AG09319 (cell line): Measurements from ENCODE around the gene SUSD3.

Experiments
- DNase-seq: peaks from one replicate; pipeline ENCODE4 v3.0.0-alpha.2; 2010; ENCODE audit warnings: low read depth; ENCODE audit errors: extremely low read depth
- TF ChIP-seq, protein P1 (sequence below): IDR thresholded peaks from 2 replicates; pipeline ENCODE4 v1.5.1; 2011; ENCODE audit warnings: low read depth, mild to moderate bottlenecking, inconsistent platforms, low read length, moderate library complexity

The SUSD3 gene

DNA sequence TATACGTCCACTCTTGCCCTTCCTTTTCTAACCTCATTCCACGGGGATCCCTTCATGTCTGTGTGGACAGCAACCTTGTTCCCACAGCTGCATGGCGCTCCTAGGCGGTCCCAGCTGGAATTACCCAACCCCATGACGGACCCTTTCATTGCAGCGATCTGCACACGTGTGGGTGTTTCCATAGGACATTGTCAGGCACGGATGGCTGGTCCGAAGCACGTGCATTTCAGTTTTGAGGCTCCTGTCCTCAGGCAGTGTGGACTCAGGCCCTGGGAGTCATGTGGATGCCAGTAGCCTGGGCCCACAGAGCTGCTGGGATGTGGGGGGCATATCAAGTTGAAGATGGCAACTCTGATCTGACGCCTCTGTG is 52.5 kb downstream of the SUSD3 start:
- no peak for DNase-seq
- TF ChIP-seq, protein P1, sequence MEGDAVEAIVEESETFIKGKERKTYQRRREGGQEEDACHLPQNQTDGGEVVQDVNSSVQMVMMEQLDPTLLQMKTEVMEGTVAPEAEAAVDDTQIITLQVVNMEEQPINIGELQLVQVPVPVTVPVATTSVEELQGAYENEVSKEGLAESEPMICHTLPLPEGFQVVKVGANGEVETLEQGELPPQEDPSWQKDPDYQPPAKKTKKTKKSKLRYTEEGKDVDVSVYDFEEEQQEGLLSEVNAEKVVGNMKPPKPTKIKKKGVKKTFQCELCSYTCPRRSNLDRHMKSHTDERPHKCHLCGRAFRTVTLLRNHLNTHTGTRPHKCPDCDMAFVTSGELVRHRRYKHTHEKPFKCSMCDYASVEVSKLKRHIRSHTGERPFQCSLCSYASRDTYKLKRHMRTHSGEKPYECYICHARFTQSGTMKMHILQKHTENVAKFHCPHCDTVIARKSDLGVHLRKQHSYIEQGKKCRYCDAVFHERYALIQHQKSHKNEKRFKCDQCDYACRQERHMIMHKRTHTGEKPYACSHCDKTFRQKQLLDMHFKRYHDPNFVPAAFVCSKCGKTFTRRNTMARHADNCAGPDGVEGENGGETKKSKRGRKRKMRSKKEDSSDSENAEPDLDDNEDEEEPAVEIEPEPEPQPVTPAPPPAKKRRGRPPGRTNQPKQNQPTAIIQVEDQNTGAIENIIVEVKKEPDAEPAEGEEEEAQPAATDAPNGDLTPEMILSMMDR = no peak

DNA sequence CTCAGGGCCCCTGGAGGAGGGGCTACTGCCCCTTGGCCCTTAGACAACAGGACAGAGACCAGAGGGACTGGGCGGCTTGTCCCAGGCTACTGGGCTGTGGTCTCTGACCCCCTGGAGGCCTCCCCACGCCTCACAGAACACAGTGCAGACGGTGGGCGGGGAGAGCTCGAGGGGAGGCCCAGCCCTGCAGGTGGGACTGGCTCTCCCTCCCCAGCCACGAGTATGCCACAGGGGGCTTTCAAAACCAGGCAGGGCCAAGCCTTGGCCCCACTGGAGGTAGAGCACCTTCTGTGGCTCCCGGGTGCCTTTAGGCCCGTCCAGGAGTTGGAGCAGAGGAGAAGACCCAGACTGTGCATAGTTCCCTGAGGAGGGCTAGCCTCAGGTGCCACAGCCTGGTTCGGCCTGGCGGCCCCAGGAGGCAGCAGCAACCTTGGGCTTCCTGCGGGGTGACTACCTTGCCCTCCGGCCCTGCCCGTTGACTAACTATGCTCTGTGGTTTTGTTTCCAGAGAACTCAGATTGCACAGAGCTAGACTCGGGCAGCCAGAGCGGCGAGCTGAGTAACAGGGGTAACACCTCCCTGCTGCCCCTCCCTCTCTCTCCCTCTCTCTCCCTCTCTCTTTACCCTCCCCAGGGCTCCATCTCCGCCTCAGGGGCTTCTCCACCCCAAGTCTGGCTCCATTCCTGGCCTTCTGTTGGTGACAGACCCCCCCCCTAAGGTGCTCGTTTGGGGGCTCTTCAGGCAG is 53.0 kb downstream of the SUSD3 start:
- TF ChIP-seq, protein P1 = no peak
- no peak for DNase-seq

DNA sequence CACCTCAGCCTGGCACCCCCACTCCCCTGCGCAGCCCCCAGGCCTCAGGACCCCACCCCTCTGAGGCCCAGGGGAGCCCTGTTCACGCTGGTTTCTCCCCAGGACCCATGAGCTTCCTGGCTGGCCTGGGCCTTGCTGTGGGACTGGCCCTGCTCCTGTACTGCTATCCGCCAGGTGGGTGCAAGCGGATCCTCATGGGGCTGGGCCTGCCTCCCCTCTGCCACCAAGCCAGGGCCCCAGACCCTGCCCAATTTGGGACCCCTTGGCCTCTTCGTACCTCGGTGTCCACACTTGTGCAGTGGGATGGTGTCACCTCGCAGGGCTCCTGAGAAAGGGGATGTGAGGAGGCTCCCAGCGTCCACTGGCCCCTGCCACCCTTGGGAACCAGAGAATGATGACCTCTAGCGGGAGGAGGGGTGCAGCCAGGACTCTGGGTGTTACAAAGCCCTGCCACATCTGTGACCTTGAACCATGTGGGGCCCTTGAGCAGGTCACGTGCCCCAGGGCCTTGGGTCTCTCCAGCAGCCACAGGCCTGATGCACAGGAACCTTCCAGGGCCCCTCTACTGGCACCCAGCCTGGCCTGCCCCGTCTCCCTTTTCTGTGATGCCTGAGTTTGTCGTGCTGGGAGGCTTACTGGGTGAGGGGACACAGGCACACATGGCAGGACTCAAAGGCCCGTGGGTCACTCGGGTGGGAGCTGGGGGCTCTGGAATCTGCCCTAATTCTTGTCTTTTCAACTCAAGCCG is 53.8 kb downstream of the SUSD3 start:
- DNase-seq = no peak
- TF ChIP-seq, protein P1 = no peak

DNA sequence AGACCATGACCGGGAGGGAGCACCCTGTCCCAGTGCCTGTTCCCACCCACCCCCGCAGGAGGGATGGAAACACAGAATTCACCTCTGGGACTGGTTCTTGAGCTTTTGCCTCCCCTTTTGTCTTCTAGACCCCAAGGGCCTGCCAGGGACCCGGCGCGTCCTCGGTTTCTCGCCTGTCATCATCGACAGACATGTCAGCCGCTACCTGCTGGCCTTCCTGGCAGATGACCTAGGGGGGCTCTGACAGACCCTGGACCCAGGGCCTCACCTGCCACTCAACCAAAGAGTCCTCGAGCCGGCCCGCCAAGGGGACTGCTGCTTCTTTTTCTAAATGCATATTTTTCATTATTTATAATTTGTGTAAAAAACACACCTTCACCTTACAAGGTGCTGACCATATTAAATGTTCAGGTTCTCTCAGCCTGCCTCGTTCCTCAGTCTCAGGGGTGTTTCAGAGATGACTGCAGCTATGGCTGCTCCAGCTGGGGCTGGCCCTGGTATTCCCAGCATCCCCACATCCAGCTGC is 54.4 kb downstream of the SUSD3 start:
- no peak for DNase-seq
- TF ChIP-seq, protein P1 = no peak

DNA sequence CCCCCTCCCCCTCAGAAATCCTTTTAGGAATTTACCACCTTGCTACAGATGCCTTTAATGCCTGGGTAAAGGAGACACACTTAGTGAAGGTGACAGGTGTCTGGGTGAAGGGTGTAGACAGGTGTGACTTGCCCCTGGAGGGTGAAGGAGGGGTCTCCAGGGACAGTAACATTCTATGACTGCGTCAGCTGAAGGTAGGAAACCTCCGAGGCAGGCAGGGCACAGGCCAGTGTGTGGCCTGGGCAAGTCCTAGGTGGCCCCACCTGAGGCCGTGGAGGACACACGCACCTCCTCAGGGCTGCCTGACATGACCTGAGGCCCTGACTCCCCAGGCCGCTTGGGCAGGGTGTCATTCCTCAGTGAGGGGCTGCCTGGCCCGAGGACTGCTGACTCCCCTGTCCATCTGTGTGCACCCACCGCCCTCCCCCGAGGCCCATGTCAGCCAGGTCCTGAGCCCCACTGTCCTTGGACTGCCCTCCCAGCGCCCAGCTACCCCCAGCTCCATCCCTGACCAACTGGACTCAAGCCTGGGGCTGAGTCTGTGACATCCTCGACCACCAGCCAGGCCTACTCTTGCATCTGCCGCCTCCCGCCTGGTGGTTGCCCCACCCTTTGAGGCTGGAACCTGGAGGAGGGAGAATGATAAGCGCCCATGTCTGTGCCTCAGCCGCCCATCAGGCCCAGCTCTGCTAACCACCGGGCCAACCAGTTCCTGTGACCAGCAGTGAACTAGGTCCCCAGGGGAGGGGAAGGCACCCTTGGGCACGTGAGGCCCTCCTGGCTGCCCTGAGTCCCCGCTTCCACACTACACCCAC is 55.9 kb downstream of the SUSD3 start:
- no peak for DNase-seq
- TF ChIP-seq, protein P1 = no peak

DNA sequence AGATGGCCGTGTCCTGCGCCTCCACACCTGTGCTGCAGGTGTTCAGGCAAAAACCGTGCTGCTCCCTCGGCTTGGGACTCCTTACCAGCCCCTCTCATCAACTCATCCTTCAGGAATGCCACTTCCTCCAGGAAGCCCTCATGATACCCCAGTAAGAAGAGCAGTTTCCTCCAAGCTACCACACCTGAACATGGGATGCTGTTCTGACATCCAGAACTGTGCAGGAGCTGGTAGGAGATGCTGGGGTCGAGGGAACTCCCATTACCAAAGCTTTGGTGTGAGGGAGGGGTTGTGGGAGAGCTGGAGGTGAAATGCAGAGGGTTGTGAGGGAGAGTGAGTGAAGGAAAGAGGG is 56.5 kb downstream of the SUSD3 start:
- TF ChIP-seq, protein P1 = no peak
- no peak for DNase-seq
